Measurements from ENCODE around the gene SETD1A.
A peak's percentile ranks its signal among the peaks of the same experiment; 100 is the strongest.

The SETD1A gene

DNA sequence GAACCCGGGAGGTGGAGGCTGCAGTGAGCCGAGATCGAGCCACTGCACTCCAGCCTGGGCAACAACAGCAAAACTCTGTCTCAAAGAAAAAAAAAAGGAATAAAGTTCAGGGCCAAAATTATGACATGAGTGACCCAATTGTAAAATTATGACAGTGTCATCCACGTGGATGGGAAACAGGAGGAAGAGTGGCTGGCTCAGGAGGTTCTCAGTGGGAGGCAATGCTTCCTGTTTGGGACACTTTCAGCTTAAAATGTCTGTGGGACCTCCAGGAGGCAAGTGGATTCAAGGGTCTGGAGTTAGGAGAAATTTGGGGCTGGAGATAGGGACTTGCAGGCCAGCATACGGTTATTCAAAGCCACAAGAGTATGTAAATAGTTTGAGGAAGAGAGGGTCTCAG lies 67.8 kb downstream of the SETD1A start:
- no peak for DNase-seq

DNA sequence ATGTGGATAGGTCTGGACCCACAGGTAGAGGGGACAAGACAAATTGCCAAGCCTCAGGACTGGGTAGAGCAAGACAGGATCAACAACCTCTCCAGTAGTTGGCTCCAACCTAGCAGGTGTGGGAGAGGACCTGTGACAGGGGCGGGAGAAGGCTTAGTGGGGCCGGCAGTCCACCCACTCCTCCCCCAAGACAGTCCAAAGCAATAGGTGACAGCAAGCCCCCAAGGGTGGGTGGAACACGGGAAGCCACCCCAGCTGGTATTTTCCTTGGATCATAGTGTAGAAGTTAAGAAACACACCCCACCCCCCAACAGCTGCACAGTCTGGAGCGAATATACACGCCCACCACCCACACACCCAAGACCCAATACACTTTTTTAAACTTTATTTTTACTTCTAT lies 71.7 kb downstream of the SETD1A start:
- no peak for DNase-seq

DNA sequence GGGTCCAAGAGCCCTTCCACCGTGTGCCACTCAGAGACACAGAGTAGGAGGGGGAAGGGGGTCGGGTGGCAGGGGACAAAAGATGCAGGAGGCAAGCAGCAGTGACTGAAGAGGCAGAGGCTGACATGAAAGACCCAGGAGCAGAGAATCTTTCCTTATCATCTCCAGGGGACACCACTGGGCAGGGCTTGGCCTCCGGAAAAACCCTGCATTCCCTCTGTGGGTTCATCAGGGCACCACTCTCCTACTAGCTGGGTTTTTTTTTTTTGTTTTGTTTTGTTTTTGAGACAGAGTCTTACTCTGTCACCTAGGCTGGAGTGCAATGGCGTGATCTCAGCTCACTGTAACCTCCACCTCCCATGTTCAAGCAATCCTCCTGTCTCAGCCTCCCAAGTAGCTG lies 73.7 kb downstream of the SETD1A start:
- no peak for DNase-seq

DNA sequence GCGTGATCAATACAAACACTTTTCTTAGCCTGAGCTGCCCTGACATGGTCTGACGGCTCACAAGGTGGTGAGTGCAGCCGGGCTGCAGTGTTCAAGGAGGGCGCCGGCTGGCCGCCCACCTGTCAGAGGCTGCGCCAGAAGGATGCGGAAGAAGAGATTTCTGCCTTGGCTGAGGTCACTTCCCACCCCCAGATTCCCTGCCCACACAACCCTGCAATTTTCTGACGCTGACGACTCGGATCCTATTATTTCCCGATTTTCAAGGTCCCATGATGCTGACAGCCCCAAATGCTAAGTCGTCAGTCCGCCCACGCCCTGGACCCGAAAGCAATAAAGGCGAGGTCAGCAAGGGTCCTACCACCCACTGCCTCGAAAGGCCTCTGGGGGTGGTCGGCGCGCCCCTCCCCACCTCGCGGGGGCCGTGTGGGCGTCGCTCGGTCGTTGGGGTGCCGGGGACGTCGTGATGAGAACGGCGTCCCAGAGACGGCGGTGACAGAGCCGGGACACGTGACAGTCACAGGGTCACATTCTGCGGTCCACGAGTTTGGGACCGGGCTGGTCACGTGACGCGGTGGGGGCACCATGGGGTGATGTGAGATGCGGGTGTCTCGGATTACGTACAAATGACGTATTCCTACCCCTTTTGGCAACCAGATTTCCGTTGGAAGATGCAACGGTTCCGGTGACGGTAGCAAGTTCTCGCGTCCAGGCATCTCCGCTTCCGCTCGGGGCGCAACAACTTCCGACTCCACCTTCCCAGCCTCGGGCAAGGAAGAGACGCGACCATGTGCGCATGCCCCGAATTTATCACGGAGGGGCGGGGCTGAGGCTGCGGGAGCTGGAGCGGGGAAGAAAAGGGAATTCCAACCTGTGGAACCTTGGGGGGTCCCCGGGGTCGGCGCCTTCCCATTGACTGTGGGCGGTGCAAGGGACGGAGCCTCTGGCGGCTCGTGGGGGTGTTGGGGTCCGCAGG lies 75.5 kb downstream of the SETD1A start, which contains the start of gene STX4:
STX4 (plus strand) TSS at position 823 of the 973 bp plus-strand sequence. CDS start 248 bp downstream, outside the sequence.
- peak; percentile 34 for DNase-seq

DNA sequence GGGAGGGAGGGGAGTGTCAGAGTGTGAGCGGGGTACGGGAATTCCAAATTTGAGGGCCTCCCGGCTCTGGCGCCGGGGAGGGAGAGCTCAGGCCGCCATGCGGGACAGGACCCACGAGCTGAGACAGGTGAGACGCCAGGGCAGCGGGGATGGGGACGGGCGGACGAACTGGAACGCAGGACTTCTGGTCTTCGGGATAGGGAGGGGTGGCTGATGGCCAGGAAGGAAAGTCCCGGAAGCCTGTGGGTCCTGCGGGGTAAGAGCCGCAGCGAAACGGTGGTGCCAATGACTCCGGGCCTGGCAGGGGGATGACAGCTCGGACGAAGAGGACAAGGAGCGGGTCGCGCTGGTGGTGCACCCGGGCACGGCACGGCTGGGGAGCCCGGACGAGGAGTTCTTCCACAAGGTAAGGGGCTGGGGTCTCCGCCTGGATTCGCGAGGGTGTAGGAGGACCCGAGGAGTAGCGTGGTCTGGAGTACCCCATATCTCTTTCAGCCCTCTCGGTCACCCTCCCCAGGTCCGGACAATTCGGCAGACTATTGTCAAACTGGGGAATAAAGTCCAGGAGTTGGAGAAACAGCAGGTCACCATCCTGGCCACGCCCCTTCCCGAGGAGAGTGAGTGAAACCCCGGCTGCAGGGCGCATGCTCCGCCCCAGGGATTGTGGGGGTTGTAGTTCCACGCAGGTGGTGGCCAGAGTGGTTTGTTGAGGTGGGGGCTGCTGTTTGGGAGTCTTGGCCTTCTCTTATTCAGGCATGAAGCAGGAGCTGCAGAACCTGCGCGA lies 76.3 kb downstream of the SETD1A start:
- DNase-seq = peak; percentile 0

Measured in NCI-H2081 treated with DMSO at 0.1 percent for 48 hours (cell line).